HL-60 (cell line): ENCODE results near the gene MRAP2.

Source experiments
- POLR2AphosphoS5 ChIP-seq: IDR thresholded peaks from 2 replicates; pipeline ENCODE4 v1.6.1; 2012; ENCODE audit warnings: low read depth
- TF ChIP-seq, protein P1 (sequence below): IDR thresholded peaks from one replicate; pipeline ENCODE4 v1.5.1; 2011; ENCODE audit warnings: low read length, control low read depth, inconsistent platforms; ENCODE audit not compliant: insufficient read depth
- TF ChIP-seq, protein P2 (sequence below): IDR thresholded peaks from 2 replicates; pipeline ENCODE4 v1.6.1; 2012; ENCODE audit warnings: low read depth; ENCODE audit not compliant: insufficient replicate concordance

DNA sequence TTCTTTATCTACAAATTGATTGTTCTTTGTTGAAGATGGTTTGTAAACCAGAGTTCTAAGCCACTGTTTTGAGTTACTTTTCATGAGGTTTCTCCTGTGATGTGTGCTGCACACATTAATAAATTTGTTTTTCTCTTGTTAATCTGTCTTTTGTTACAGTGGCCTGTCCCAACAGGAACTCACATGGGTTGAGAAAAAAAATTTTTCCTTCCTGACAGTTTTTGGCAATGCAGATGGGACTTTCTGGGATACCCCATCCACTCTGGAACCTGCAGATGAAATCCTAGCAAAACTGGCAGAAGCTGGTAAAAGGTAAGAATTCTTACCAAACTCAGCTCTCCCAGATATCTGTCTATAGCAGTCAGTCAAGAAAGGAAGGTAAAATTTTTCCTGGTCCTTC, 105.7 kb downstream of the MRAP2 start:
- TF ChIP-seq, protein P1, sequence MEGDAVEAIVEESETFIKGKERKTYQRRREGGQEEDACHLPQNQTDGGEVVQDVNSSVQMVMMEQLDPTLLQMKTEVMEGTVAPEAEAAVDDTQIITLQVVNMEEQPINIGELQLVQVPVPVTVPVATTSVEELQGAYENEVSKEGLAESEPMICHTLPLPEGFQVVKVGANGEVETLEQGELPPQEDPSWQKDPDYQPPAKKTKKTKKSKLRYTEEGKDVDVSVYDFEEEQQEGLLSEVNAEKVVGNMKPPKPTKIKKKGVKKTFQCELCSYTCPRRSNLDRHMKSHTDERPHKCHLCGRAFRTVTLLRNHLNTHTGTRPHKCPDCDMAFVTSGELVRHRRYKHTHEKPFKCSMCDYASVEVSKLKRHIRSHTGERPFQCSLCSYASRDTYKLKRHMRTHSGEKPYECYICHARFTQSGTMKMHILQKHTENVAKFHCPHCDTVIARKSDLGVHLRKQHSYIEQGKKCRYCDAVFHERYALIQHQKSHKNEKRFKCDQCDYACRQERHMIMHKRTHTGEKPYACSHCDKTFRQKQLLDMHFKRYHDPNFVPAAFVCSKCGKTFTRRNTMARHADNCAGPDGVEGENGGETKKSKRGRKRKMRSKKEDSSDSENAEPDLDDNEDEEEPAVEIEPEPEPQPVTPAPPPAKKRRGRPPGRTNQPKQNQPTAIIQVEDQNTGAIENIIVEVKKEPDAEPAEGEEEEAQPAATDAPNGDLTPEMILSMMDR: no peak
- TF ChIP-seq, protein P2, sequence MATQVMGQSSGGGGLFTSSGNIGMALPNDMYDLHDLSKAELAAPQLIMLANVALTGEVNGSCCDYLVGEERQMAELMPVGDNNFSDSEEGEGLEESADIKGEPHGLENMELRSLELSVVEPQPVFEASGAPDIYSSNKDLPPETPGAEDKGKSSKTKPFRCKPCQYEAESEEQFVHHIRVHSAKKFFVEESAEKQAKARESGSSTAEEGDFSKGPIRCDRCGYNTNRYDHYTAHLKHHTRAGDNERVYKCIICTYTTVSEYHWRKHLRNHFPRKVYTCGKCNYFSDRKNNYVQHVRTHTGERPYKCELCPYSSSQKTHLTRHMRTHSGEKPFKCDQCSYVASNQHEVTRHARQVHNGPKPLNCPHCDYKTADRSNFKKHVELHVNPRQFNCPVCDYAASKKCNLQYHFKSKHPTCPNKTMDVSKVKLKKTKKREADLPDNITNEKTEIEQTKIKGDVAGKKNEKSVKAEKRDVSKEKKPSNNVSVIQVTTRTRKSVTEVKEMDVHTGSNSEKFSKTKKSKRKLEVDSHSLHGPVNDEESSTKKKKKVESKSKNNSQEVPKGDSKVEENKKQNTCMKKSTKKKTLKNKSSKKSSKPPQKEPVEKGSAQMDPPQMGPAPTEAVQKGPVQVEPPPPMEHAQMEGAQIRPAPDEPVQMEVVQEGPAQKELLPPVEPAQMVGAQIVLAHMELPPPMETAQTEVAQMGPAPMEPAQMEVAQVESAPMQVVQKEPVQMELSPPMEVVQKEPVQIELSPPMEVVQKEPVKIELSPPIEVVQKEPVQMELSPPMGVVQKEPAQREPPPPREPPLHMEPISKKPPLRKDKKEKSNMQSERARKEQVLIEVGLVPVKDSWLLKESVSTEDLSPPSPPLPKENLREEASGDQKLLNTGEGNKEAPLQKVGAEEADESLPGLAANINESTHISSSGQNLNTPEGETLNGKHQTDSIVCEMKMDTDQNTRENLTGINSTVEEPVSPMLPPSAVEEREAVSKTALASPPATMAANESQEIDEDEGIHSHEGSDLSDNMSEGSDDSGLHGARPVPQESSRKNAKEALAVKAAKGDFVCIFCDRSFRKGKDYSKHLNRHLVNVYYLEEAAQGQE: no peak
- no peak for TF ChIP-seq POLR2AphosphoS5
